Tibial nerve (tissue), 4 donors: ENCODE measurements around the gene CEACAM16. TPM values are rescaled to one million over a fixed set of nuclear protein-coding genes. Genes with fewer than 3 reads are reported as not detected.

Source experiments
- DNase-seq, 2 donors: peaks; one replicate each; pipeline ENCODE4 v3.0.0-alpha.2; 2019; ENCODE audit warnings: low spot score in 2 of 2
- H3K27ac ChIP-seq, 4 donors: fragments of 200-600 bp; sonication (generic) in 3 of 4; one replicate each; pipeline ENCODE4 v1.5.1; 2017 to 2019; ENCODE audit warnings: mild to moderate bottlenecking in 1 of 4
- H3K27me3 ChIP-seq, 2 donors: fragments of 200-600 bp; sonication (generic) in 1 of 2; one replicate each; pipeline versions ENCODE4 v1.5.1 to v1.6.0; 2017 to 2019
- H3K36me3 ChIP-seq, 3 donors: fragments of 200-600 bp; sonication (generic); one replicate each; pipeline ENCODE4 v1.5.1; 2018 to 2019
- H3K4me1 ChIP-seq, 4 donors: fragments of 200-600 bp; sonication (generic) in 3 of 4; one replicate each; pipeline ENCODE4 v1.5.1; 2017 to 2019
- H3K4me3 ChIP-seq, 4 donors: fragments of 200-600 bp; sonication (generic) in 3 of 4; one replicate each; pipeline ENCODE4 v1.5.1; 2017 to 2019; ENCODE audit warnings: mild to moderate bottlenecking in 1 of 4, moderate library complexity in 1 of 4
- H3K9me3 ChIP-seq, 4 donors: fragments of 200-600 bp; sonication (generic) in 3 of 4; one replicate each; pipeline ENCODE4 v1.5.1; 2017 to 2019
- CTCF ChIP-seq, 5 experiments: fragments of 200-600 bp in 3 of 5; fragments of 450-650 bp in 2 of 5; sonication (generic) in 3 of 5; IDR thresholded peaks; one replicate each; pipeline ENCODE4 v1.5.1; 2016 to 2019; ENCODE audit warnings: antibody characterized with exemption in 5 of 5, mild to moderate bottlenecking in 3 of 5, moderate library complexity in 2 of 5
- EP300 ChIP-seq, 2 donors: sonication (generic); formaldehyde crosslinking; IDR thresholded peaks; one replicate each; pipeline ENCODE4 v1.6.1; 2017; ENCODE audit warnings: antibody characterized with exemption in 2 of 2, mild to moderate bottlenecking in 1 of 2
- POLR2A ChIP-seq, 2 donors: fragments of 450-650 bp; IDR thresholded peaks; one replicate each; pipeline ENCODE4 v1.6.1; 2017; ENCODE audit warnings: antibody characterized with exemption in 2 of 2, mild to moderate bottlenecking in 2 of 2, moderate library complexity in 2 of 2
- WGBS, 2 donors: methylation state at CpG; one replicate each; pipeline ENCODE4 v1.1.5; 2018; 5-methylcytosine and 5-hydroxymethylcytosine counted together
- total RNA-seq, 4 donors: library from RNA; depleted of rRNA; stranded (reverse); fragments of >200 nt; gene quantifications; one replicate each; pipeline ENCODE4 v1.1.0, GENCODE V29; 2016

Gene CEACAM16
- total RNA-seq, 4 donors from 2014 or later = not detected

- WGBS, 2 donors = 86 to 91% methylated on average over 24 of the region's 28 CpGs
- Histone ChIP-seq H3K27me3 (no peaks in the 10 kb centered on the region), H3K4me3 (no peak overlapping the region), H3K9me3 (no peaks in the 10 kb centered on the region), H3K4me1 (no peaks in the 10 kb centered on the region), H3K36me3 (no peaks in the 10 kb centered on the region), H3K27ac (no peak overlapping the region)
- DNase-seq = no peak
- no peak for TF ChIP-seq POLR2A (IDR thresholded peaks at IDR 0.05)
- TF ChIP-seq CTCF (IDR thresholded peaks at IDR 0.05) = no peak
- TF ChIP-seq EP300 (IDR thresholded peaks at IDR 0.05) = no peak
Observed at GRCh38 chr19:44703336-44704078, 4.6 kb downstream of the CEACAM16 start.

- Histone ChIP-seq H3K27me3 (no peaks in the 10 kb centered on the region), H3K4me1 (no peaks in the 10 kb centered on the region), H3K9me3 (no peaks in the 10 kb centered on the region), H3K36me3 (no peaks in the 10 kb centered on the region), H3K27ac (no peak overlapping the region), H3K4me3 (no peak overlapping the region)
- 83 to 92% methylated on average over 1 of the region's 1 CpG for WGBS, 2 donors
- no peak for TF ChIP-seq CTCF (IDR thresholded peaks at IDR 0.05)
- no peak for TF ChIP-seq POLR2A (IDR thresholded peaks at IDR 0.05)
- TF ChIP-seq EP300 (IDR thresholded peaks at IDR 0.05) = no peak
- no peak for DNase-seq
Observed at GRCh38 chr19:44704982-44705381, 6.0 kb downstream of the CEACAM16 start.

- H3K9me3 ChIP-seq = no peaks in the 10 kb centered on the region
- no peak overlapping the region for H3K27ac ChIP-seq
Observed at GRCh38 chr19:44705502-44706010, 6.6 kb downstream of the CEACAM16 start.

GRCh38 chr19:44706506-44707236 is 7.7 kb downstream of the CEACAM16 start:
- TF ChIP-seq POLR2A (IDR thresholded peaks at IDR 0.05) (no peak), EP300 (IDR thresholded peaks at IDR 0.05) (no peak), CTCF (IDR thresholded peaks at IDR 0.05) (no peak)
- WGBS, 2 donors = 81 to 90% methylated on average over 6 of the region's 6 CpGs

More at GRCh38 chr19:44705502-44706010, 6.6 kb downstream of the CEACAM16 start:
- H3K27me3 ChIP-seq = no peaks in the 10 kb centered on the region
- no peak for DNase-seq
- no peak for TF ChIP-seq POLR2A (IDR thresholded peaks at IDR 0.05)
- no peak for TF ChIP-seq CTCF (IDR thresholded peaks at IDR 0.05)
- no peak for TF ChIP-seq EP300 (IDR thresholded peaks at IDR 0.05)
- no peak overlapping the region for H3K4me3 ChIP-seq
- WGBS, 2 donors = 90 to 92% methylated on average over 12 of the region's 12 CpGs
- H3K36me3 ChIP-seq = no peaks in the 10 kb centered on the region
- H3K4me1 ChIP-seq = no peaks in the 10 kb centered on the region

GRCh38 chr19:44707794-44708193 is 8.8 kb downstream of the CEACAM16 start:
- H3K4me1 ChIP-seq = no peaks in the 10 kb centered on the region
- no peaks in the 10 kb centered on the region for H3K9me3 ChIP-seq
- no peaks in the 10 kb centered on the region for H3K27me3 ChIP-seq
- H3K36me3 ChIP-seq = no peaks in the 10 kb centered on the region
- 93 to 96% methylated on average over 10 to 17 of the region's 20 CpGs for WGBS, 2 donors
- H3K27ac ChIP-seq = no peak overlapping the region
- no peak for TF ChIP-seq CTCF (IDR thresholded peaks at IDR 0.05)
- TF ChIP-seq POLR2A (IDR thresholded peaks at IDR 0.05) = no peak
- TF ChIP-seq EP300 (IDR thresholded peaks at IDR 0.05) = no peak
- H3K4me3 ChIP-seq = no peak overlapping the region
- no peak for DNase-seq

More at GRCh38 chr19:44706506-44707236, 7.7 kb downstream of the CEACAM16 start:
- Histone ChIP-seq H3K9me3 (no peaks in the 10 kb centered on the region), H3K27me3 (no peaks in the 10 kb centered on the region), H3K27ac (no peak overlapping the region), H3K4me3 (no peak overlapping the region), H3K4me1 (no peaks in the 10 kb centered on the region), H3K36me3 (no peaks in the 10 kb centered on the region)
- no peak for DNase-seq
